HG03565 (cell line): Measurements from ENCODE around the gene KIF20A.
A peak's percentile ranks its signal among the peaks of the same experiment; 100 is the strongest.
"Not testable (repeated sequence)": the region's sequence is repeated elsewhere in the genome, so short reads cannot be mapped to it uniquely, and the experiment has no call there.

Source experiments
- ATAC-seq: cut with Tn5 transposase; IDR thresholded peaks from one replicate; pipeline ENCODE4 v1.9.1; 2021; ENCODE audit warnings: mild to moderate bottlenecking, moderate library complexity; ENCODE audit not compliant: unreplicated experiment

KIF20A gene

DNA sequence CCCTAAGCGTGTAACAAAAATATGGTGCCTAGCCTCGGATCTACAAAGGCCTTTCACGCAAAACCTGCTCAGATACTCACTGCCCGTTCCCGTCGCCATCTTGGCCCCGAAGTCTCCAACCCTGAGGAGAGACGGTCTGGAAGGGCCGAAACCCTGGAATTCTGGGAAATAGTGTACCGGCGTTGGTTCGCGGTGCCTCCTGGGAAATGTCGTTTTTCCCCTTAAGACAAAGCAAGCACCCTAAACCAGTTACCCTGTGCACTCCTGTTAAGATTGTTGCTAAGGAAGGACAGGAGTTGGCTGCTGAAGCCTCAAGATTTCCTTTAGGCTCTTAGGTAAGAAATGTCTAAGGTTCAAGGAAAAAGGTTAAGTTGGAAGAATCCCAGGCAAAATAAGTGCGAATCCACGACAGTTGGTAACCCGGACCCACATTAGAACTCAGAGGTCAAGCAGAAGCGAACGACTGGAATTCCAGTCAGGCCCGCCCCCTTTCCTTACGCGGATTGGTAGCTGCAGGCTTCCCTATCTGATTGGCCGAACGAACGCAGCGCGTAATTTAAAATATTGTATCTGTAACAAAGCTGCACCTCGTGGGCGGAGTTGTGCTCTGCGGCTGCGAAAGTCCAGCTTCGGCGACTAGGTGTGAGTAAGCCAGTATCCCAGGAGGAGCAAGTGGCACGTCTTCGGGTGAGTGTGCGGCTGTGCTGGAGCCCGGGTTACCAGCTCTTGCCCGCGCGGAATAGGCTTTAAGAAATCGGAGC, at the start of gene KIF20A, which contains the start of gene BRD8:
Gene KIF20A, plus strand, starts transcription at position 597 of the 761 bp plus-strand sequence. CDS start 569 bp downstream, outside the sequence.
Gene BRD8, minus strand, starts transcription at position 115 of the 761 bp plus-strand sequence. Its CDS starts 16 bp downstream, at position 99.
- peak; percentile 71 for ATAC-seq

DNA sequence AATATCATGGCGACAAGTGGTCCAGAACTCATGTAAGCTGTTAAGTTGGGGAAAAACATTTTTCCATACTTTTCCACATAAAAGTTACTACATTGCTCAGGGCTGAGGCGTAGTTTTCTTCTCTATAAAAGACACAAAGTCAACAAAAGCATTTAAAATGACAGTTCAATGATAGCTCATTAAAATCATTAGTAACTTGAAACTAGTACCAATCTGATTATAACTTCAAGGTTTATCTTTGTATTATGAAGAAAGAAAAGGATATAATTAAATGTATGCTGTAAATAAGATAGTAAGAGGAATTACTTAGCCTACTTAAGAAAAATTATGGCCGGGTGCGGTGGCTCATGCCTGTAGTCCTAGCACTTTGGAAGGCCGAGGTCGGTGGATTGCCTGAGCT, 49.6 kb upstream of the KIF20A start:
- no peak for ATAC-seq

- no peak for ATAC-seq
Measured at GRCh38 chr5:138132543-138132942, 46.4 kb upstream of the KIF20A start.

DNA sequence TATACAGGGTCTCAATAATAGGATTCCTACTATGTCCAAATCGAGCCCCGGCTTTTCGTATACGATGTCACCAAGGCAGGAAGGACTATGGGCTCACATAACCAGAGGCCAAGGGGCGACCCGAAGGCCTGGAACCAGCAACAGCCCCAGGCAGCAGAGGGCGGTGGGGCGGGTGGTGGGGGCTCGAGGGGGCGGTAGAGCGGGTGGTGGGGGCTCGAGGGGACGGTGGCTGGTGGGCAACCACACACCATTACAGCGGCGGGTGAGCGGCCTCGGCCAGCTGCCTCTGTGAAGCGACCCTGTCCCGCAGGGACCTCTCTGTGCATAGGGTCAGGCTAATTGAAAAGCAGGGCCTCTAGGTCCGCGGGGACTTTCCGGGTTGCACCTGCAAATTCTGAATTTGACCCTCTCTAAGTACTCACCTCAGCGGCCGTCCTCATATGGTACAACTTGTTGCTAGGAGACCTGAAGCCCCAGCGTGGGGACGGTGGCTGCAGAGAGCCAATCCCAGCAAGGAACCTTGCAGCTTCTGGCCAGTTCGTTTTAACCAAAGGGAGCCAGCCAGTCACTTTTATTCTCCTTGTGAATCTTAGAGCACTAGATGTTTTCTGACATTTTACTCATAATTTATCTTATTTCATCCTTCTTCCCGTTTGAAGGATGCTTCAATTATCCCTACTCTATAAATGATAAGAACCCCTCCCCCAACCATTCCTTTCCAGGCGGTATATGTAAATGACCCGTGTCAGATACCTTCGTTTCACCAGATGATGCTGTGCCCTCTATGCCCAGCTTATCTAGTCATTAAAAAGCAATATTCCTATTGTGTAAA, 39.7 kb upstream of the KIF20A start, which contains the start of gene NME5:
Gene NME5, minus strand, starts transcription at position 480 of the 832 bp plus-strand sequence. CDS start 648 bp downstream, outside the sequence.
- no peak for ATAC-seq

- no peak for ATAC-seq
Measured at GRCh38 chr5:138139781-138140090, 39.2 kb upstream of the KIF20A start.

DNA sequence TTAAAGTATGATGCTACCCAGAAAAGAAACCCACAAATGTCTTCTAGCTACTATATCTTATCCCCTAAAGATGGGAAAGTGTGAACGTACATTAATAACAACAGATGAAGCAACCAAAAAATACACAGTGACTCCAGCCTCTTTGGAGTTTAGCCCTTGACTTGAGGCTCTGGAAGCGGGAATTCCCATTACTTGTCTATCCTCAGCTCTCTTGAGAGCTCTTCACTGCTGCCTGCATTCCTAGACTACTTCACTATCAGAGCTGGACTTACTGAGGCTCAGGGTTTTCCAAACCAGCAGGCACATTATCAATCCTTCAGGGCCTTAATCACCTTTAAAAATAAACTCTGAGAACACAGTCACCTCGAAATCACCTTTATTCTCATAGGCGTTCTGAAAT, 38.6 kb upstream of the KIF20A start:
- ATAC-seq = no peak

- no peak for ATAC-seq
Measured at GRCh38 chr5:138141734-138142133, 37.2 kb upstream of the KIF20A start.

GRCh38 chr5:138143578-138143977, 35.3 kb upstream of the KIF20A start:
- not testable (repeated sequence) for ATAC-seq

DNA sequence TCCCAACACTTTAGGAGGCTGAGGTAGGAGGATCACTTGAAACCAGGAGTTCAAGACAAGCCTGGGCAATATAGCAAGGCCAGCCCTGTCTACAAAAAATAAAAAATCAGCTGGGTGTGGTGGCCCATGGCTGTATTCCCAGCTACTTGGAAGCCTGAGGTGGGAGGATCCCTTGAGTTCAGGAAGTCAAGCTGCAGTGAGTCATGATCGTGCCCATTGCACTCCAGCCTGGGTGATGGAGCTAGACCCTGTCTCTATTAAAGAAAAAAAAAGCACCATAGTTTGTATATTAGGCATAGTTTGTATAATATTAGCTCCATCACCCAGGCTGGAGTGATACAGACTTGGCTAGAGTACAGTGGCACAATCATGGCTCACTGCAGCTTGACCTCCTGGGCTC, 30.1 kb upstream of the KIF20A start:
- ATAC-seq = no peak

DNA sequence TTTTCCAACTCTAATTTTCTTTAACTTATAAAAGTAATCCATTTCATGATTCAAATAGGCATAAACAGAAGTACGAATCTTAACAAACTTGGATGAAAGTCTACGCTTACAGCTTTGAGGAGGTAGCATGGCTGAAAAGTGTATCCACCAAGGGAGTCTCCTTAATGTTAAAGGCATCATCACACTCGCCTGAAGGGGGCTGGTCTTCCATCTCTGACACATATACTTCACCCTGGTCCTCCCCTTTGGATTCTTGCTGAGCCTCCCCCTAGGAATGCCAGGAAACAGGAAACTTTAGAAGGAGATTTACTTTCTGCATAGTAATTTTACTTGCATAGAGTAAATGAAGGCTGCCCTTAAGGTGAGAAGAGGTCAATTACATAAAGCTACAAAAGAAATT, 29.4 kb upstream of the KIF20A start:
- ATAC-seq = no peak

DNA sequence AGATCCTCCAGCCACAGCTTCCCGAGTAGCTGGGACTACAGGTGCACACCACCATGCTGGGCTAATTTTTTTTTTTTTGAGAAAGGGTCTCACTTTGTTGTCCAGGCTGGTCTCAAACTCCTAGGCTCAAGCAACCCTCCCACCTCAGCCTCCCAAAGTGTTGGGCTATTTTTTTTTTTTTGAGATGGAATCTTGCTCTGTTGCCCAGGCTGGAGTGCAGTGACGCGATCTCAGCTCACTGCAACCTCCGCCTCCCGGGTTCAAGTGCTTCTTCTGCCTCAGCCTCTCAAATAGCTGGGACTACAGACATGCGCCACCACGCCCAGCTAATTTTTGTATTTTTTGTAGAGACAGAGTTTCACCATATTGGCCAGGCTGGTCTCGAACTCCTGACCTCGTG, 22.9 kb upstream of the KIF20A start:
- ATAC-seq = not testable (repeated sequence)

DNA sequence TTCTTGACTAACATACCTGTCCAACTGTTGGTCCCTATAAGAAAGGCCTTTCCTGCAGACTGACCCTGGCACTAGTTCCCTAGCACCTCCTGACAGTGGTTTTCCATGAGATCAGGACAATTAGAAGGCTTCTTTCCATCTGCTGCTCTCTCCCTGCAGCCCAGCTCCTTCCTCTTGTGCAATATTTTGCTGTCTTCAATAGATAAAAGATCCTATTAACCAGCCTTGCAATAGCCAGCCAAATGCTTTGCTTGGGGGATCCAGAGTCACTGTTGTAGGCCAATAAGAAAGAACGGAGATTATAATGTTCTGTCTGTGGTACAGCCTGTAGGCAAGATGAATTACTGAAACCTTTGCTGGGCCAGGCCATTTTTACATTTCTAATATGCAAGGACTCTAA, 21.3 kb upstream of the KIF20A start:
- ATAC-seq = no peak

DNA sequence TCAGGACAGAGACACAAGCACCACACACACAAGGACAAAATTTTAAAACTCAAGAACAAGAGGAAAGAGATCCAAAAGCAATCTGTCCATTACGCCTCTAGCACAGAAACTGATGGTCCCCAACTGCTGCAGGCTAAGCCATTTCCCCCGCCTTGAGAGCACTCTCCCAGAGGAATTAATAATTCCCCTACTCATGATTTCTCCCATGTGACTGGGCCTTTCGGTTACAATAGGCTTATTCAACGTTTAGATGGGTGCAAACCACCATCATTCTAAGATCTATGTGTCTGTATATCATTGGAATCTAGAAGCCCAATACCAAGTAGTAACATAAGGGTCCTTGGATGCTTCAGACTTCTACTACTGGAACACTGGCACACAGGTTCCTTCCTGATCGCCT, 19.2 kb upstream of the KIF20A start:
- ATAC-seq = no peak

- no peak for ATAC-seq
Measured at GRCh38 chr5:138160706-138161105, 18.2 kb upstream of the KIF20A start.

DNA sequence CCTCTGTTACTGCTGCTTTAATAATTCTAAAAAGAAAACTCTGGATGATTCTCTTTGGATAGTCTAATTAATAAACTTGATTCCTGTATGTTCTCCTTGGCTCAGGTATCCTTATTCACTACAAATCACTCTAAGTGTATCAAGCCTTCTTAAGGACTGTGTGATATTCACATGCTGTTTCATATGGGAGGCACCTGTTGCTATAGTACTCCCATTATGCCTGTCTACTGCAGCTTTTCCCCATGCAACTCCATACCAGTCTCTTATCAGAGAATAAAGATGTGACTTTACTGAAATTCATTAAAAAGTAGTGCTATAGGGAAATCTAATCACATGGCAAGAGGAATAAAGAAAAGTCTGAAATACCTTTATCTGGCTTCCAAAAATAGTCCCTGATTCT, 15.2 kb upstream of the KIF20A start:
- no peak for ATAC-seq

- no peak for ATAC-seq
Measured at GRCh38 chr5:138169124-138169523, 9.8 kb upstream of the KIF20A start.

GRCh38 chr5:138170299-138170698, 8.6 kb upstream of the KIF20A start:
- ATAC-seq = no peak

DNA sequence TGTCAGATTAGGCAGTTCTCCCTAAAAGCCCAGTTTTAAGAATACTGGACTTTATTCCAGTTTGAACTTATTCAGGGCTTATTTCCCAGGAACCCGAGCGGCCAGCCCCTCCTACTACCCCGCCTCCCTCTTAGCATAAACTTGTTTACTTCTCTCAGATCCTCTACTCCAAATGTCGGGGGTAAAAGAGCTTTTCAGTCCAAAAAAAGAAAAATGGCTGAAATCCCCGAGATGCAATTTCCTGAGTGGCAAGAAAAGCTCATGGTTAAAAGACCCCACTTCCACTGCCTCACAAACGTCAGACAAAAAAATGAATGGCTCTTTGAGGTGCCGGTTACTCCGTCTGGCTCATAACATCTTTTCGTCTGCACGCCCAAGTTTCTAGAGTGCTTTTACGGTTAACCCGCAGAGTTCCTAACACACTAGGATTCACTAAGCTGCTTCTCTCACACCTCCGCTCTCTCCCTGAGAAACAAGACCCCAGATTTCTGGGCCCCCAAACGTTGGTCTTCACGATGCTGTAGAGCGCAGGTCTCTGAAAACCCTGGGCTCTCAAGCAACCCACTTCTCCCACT, 884 bp upstream of the KIF20A start:
- ATAC-seq = no peak

DNA sequence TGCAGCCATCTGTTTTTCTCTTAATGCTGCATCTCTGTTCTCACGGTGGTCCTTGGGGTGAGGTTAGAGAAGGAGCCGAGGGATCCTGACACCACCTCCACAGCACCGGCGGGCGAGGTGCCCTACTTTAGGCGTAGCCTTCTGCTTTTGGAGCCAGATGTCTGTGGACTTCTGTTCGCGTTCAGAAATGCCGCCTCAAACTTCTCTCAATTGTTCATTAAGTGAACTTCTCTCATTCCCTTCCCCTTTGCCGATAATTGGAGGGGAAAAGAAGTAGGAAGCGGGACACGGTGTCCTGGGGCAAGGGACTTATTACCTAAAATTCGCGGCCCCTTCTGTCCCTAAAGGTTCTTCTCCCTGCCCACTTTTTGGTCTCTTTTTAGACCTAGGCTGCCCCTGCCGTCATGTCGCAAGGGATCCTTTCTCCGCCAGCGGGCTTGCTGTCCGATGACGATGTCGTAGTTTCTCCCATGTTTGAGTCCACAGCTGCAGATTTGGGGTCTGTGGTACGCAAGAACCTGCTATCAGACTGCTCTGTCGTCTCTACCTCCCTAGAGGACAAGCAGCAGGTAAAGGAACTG, 455 bp downstream of the KIF20A start:
- no peak for ATAC-seq

- no peak for ATAC-seq
Measured at GRCh38 chr5:138180183-138180782, 1.4 kb downstream of the KIF20A start.

DNA sequence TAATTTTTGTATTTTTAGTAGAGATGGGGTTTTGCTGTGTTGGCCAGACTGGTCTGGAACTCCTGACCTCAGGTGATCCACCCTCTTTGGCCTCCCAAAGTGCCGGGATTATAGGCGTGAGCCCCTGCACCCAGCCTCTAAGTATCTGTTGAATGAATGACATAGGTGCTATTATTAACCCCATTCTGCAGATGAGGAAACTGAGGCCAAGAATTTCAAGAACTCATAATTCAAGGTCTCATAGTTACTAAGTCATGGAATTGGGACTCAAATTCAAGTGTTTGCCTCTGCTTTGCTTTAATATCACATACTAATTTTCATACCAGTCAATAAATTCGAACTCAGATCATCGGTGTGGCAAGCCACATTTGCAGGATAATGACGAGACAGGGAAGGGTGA, 1.9 kb downstream of the KIF20A start:
- no peak for ATAC-seq
